Parathyroid adenoma (tissue), 2 donors: Measurements from ENCODE around the gene PGAP1.

Source experiments
- H2AFZ ChIP-seq: fragments of 300-600 bp; sonication (generic); one replicate; pipeline ENCODE4 v1.7.0; 2017; ENCODE audit warnings: antibody characterized with exemption, mild to moderate bottlenecking
- H3K27ac ChIP-seq: fragments of 300-600 bp; sonication (generic); one replicate; pipeline ENCODE4 v1.7.0; 2017
- H3K27me3 ChIP-seq: fragments of 300-600 bp; sonication (generic); one replicate; pipeline ENCODE4 v1.7.0; 2017; ENCODE audit warnings: low read length; ENCODE audit not compliant: control insufficient read depth, insufficient read depth
- H3K36me3 ChIP-seq: fragments of 300-600 bp; sonication (generic); one replicate; pipeline ENCODE4 v1.7.0; 2017; ENCODE audit warnings: low read length; ENCODE audit not compliant: control insufficient read depth, insufficient read depth
- H3K4me1 ChIP-seq: fragments of 300-600 bp; sonication (generic); one replicate; pipeline ENCODE4 v1.7.0; 2017; ENCODE audit warnings: control low read depth
- H3K4me2 ChIP-seq: fragments of 300-600 bp; sonication (generic); one replicate; pipeline ENCODE4 v1.7.0; 2017; ENCODE audit warnings: low read length
- H3K4me3 ChIP-seq: fragments of 300-600 bp; sonication (generic); one replicate; pipeline ENCODE4 v1.7.0; 2017; ENCODE audit warnings: low read depth, low read length
- H3K79me2 ChIP-seq: fragments of 300-600 bp; sonication (generic); one replicate; pipeline ENCODE4 v1.7.0; 2017; ENCODE audit warnings: control low read depth
- H3K9ac ChIP-seq: fragments of 300-600 bp; sonication (generic); one replicate; pipeline ENCODE4 v1.7.0; 2017; ENCODE audit warnings: mild to moderate bottlenecking
- H3K9me3 ChIP-seq: fragments of 300-600 bp; sonication (generic); one replicate; pipeline ENCODE4 v1.7.0; 2017; ENCODE audit warnings: low read length; ENCODE audit not compliant: control insufficient read depth
- CTCF ChIP-seq: fragments of 300-600 bp; sonication (generic); IDR thresholded peaks from one replicate; pipeline ENCODE4 v1.7.0; 2017; ENCODE audit warnings: antibody characterized with exemption, mild to moderate bottlenecking
- donor health status: primary hyperparathyroidism.

Gene PGAP1

GRCh38 chr2:196802401-196802800, 124.1 kb downstream of the PGAP1 start:
- no peaks in the 10 kb centered on the region for H3K36me3 ChIP-seq
- H2AFZ ChIP-seq = no peak overlapping the region
- H3K4me1 ChIP-seq = no peaks in the 10 kb centered on the region
- no peak overlapping the region for H3K9ac ChIP-seq
- no peak overlapping the region for H3K4me3 ChIP-seq
- no peak for TF ChIP-seq CTCF
- H3K9me3 ChIP-seq = no peaks in the 10 kb centered on the region
- no peaks in the 10 kb centered on the region for H3K79me2 ChIP-seq
- no peaks in the 10 kb centered on the region for H3K27me3 ChIP-seq
- H3K4me2 ChIP-seq = no peak overlapping the region
- no peak overlapping the region for H3K27ac ChIP-seq

- no peak for TF ChIP-seq CTCF
- no peak overlapping the region for H3K4me2 ChIP-seq
- no peaks in the 10 kb centered on the region for H3K9me3 ChIP-seq
Measured at GRCh38 chr2:196801674-196802261, 124.7 kb downstream of the PGAP1 start.

GRCh38 chr2:196798980-196799379, 127.5 kb downstream of the PGAP1 start:
- H3K4me1 ChIP-seq = no peaks in the 10 kb centered on the region

More at GRCh38 chr2:196801674-196802261, 124.7 kb downstream of the PGAP1 start:
- Histone ChIP-seq H3K4me1 (no peaks in the 10 kb centered on the region), H2AFZ (no peak overlapping the region), H3K36me3 (no peaks in the 10 kb centered on the region), H3K27ac (no peak overlapping the region), H3K27me3 (no peaks in the 10 kb centered on the region), H3K9ac (no peak overlapping the region), H3K4me3 (no peak overlapping the region), H3K79me2 (no peaks in the 10 kb centered on the region)

GRCh38 chr2:196792865-196793264, 133.6 kb downstream of the PGAP1 start:
- Histone ChIP-seq H2AFZ (no peak overlapping the region), H3K27me3 (no peaks in the 10 kb centered on the region), H3K9me3 (no peaks in the 10 kb centered on the region), H3K79me2 (no peaks in the 10 kb centered on the region), H3K4me1 (no peaks in the 10 kb centered on the region), H3K27ac (no peak overlapping the region), H3K4me2 (no peak overlapping the region), H3K9ac (no peak overlapping the region), H3K4me3 (no peak overlapping the region), H3K36me3 (no peaks in the 10 kb centered on the region)
- no peak for TF ChIP-seq CTCF

More at GRCh38 chr2:196798980-196799379, 127.5 kb downstream of the PGAP1 start:
- H3K27ac ChIP-seq = no peak overlapping the region
- no peaks in the 10 kb centered on the region for H3K79me2 ChIP-seq
- TF ChIP-seq CTCF = no peak
- peak overlapping the region; percentile 73 for H3K4me2 ChIP-seq
- no peaks in the 10 kb centered on the region for H3K9me3 ChIP-seq
- peak overlapping the region; percentile 85 for H3K4me3 ChIP-seq
- no peaks in the 10 kb centered on the region for H3K36me3 ChIP-seq
- no peak overlapping the region for H3K9ac ChIP-seq
- H3K27me3 ChIP-seq = no peaks in the 10 kb centered on the region
- H2AFZ ChIP-seq = peak overlapping the region; percentile 84

GRCh38 chr2:196783431-196784094, 142.9 kb downstream of the PGAP1 start:
- Histone ChIP-seq H3K4me1 (no peaks in the 10 kb centered on the region), H2AFZ (no peak overlapping the region), H3K27ac (no peak overlapping the region), H3K9me3 (no peaks in the 10 kb centered on the region), H3K4me2 (no peak overlapping the region), H3K27me3 (no peaks in the 10 kb centered on the region), H3K4me3 (no peak overlapping the region), H3K9ac (no peak overlapping the region), H3K79me2 (no peaks in the 10 kb centered on the region), H3K36me3 (no peaks in the 10 kb centered on the region)
- no peak for TF ChIP-seq CTCF
